Ramos (cell line): ENCODE data around the gene HHIPL1.

ENCODE experiments used
- in situ Hi-C: fragments of 300-500 bp; cut with MboI; formaldehyde crosslinking; loops from one replicate; pipeline ENCODE4 v1.14.3; 2022; ENCODE audit warnings: low sequenced_read_pairs; ENCODE audit not compliant: unreplicated experiment

Gene HHIPL1

DNA sequence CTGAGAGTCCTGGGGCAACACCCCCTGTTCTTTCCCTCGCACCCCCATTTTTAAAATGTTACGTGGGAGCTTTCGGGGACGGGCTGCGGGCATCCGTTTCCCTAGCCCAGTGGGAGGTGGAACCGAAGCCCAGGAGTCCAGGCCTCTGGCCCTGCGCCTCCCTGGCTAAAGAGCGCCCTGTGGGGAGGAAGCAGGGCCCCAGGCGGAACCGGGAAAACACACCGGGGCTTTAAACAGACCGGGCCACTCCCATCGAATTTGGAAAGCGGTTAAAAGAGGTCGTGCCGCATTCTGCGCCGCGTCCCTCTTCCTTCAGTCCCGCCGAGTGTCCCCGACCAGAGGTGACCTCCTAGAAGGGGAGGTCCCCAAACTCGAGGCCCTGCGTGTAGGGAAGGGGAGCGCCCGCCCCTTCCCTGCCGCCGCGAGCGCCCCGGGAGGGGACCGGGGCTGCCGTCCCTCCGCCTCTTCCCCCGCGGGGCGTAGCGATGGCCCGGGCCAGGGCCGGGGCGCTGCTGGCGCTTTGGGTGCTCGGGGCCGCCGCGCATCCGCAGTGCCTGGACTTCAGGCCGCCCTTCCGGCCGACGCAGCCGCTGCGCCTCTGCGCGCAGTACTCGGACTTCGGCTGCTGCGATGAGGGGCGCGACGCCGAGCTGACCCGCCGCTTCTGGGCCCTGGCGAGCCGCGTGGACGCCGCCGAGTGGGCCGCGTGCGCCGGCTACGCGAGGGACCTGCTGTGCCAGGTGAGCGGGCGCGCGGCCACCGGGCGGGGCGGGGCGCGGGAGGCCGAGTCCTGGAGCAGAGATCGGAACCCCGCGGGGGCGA lies at the start of gene HHIPL1:
Gene HHIPL1 (plus strand): TSS at position 407 of the 822 bp plus-strand sequence. CDS start 79 bp downstream, at position 486.
- in situ Hi-C loops = no loop called here

DNA sequence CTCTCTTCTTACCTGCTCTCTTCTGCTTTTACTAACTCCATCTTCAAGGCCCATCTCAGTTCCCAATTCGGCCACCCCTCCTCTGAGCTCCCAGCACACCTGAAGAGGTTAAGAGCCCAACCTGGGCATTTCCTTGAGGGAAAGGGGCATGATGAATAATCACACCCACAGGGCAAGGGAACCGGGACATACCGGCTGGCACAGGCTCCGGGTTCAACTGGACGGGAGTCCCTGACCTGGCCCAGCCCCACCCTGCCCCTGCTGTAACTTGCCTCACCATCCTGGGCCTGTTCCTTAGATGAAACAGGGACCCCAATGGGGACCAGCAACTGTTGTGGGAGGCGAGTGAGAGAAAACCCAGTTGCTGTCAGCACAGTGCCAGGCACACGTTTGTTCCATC lies 49.4 kb upstream of the HHIPL1 start:
- in situ Hi-C loops = no loop called here

DNA sequence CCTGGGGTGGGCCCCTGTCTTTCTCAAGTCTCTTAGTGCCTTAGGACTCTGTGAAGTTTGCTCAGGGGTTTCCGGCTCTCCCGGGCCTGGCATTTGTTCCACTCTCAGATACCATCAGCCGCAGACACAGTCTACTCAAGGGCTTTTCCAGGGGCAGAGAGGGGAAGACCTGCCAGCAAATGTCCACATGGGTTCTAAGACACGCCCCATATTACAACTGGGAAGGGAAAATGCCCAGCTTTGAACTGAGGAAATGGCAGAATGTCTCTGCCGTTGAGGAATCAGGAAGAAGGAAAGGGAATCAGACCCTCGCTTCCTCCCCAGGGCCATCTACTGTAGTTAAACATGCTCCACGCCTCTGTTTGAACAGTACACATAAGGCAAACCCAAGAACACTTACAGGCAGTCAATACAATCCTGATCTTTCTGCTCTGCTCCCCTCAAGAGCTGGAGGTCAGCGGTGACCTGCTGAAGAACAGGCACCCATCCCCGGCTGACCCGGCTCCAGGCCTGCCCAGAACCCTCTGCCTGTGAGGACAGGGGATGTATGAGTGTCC lies 48.8 kb upstream of the HHIPL1 start:
- in situ Hi-C loops = no loop called here

DNA sequence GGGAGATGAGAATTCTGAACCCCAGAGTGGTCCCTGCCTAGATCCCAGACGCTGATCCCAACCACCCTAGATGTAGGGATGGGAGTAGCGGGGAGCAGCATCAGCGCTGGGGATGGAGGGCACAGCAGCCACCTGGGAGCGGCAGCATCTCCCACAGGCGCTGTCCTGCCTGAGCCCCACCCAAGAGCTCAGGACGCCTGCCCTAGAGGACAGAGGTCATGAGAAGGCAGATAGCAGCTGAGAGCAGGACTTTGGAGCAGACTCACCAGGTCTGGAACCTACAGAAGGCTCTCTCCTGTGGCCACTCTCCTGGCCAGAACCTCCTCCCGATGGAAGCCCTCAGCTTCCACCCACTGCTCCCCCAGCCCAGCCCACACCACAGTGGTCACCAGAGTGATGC lies 48.2 kb upstream of the HHIPL1 start:
- in situ Hi-C loops = no loop called here

DNA sequence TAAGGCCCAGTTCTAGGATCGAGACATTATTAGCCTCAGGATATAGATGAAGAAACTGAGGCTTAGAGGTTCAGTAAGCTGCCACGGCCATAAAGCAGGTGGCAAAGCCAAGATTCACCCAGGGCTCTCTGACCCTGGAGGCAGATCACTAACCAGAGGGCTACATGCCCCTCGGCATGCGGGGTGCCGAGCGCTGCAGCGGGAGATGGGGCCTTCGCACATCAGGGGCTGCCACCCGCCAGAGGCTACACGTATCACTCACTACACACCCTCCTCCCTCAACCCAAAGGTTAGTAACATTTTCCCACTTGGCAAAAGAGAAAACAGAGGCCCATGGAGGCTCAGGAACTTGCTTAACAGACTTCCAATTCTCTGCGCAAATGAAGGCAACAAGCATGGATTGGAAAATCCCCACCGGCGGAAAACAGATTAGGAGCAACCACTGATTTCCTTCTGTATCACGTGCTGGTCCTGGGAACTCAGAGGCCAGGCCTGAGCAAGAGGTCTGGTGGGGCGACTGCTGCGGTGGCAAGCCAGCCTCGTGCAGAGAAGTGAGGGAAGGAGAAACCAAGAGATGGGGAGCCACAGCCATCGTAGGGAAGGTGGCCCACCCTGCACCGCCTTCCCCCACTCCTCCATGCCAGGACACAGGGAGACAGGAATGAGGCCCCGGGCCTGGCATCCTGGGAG lies 46.9 kb upstream of the HHIPL1 start:
- in situ Hi-C loops = no loop called here

DNA sequence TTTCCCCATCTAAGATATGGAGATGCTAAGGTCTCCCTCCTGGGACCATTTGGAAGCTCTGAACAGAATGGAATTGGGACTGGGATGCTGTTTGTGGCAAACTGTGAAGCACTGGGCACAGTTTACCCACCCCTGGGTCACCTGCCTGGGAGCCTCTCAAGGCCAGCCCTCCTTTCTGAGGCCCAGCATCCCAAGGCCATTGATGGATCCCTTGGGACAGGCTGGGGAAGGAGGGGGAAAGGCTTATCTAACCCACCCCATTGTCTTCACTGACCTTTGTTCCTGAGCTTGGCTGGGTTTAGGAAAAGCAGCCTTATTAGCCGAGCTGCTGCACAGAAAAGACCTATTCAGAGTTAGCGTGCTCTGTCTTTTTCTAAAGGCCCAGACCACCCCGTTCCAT lies 46.2 kb upstream of the HHIPL1 start:
- in situ Hi-C loops = no loop called here

DNA sequence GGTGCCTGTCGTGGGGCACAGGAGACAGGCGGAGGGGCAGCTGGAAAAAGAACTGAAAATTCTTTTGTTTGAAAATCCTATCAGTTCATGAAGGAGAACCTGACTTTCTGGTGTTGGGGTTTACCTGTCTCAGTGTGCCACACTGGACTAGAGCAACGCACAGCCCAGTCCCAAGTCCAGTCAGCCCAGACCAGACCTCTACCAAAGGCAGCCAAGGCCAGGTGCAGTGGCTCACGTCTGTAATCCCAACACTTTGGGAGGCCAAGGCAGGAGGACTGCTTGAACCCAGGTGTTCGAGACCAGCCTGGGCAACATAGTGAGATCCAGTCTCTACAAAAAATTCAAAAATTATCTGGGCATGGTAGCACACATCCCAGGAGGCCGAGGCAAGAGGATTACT lies 45.5 kb upstream of the HHIPL1 start:
- in situ Hi-C loops = no loop called here

DNA sequence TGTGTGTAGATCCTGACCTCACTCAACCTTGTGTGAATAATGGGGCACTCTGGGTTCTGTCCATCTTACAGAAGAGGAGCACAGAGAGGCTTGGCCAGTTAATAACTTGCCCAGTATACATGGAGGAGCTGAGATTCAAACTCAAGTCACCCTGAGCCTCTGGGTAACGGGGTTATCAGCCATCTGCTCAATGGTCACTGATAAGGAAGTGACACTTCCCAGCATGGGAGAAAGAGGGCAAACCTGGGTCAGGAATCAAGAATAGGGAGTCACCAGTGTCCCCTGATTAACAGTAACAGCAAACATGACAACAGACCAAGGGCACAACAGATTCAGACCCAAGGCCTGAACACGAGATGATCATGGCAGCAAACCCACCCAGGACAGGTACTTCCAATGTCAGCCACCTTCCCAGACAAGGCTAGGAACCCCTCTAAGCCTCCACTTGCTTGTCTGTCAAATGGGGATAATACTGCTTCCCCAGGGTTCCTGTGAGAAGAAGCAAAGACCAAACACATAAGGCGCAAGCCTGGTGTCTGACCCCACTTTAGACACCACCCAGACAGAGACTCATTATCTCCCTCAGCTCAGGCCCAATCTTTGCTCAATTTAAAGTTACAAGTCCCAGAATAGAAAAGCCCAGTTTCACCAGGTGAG lies 44.6 kb upstream of the HHIPL1 start:
- in situ Hi-C loops = no loop called here

DNA sequence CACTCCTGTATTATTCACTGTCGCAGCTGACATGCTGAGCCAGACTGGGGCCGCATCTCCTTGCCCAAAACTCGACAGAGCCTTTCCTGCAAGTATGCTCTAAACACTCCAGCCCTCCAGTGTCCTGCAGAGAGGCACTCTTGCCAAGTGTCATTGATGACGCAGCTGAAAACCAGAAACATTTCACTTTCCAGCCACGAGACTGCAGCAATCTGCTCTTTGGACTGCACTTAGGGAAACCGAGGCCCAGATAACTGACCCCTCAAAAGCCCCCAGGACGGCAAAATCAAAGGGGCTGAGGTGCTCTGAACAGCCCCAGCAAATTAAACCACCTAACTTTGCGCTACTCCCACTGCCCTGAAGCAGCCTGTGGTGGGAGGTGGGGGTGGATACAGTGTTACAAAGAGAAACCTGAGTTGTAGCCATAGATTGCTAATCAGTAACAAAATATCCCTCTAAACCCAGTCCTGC lies 43.5 kb upstream of the HHIPL1 start:
- in situ Hi-C loops = no loop called here

DNA sequence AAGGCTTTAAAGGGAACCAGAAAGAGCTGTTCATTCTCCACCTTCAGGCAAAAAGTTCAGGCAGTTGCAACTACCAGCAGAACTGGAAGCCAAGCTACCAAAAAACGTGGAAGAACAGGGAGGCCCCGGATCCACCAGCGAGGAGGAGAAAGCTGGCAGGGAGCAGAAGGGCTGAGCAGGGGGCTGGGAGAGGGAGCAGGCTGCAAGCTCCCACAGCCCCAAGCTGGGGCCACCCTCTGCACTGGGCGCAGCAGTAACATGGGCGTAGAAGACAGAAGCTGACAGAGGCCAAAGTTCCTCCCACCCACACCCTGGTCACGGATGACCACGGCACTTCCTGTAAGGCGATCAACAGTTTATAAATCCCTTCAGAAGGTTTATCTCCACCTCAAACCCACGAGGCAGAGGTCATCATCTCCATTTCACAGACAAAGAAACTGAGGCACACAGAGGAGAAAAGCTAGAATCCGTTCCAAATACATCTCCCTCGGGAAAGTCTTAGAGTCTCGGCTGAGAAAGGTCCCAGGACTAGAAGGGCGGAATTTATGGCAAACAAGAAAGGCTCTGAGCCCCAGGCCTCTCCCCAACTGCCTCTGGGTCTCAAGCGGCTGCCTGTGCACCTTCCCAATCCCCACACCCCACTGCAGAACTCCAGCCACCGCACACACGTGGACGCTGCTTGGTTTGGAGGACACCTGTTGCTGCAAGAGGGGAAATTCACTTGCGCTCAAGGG lies 42.7 kb upstream of the HHIPL1 start:
- in situ Hi-C loops = no loop called here

DNA sequence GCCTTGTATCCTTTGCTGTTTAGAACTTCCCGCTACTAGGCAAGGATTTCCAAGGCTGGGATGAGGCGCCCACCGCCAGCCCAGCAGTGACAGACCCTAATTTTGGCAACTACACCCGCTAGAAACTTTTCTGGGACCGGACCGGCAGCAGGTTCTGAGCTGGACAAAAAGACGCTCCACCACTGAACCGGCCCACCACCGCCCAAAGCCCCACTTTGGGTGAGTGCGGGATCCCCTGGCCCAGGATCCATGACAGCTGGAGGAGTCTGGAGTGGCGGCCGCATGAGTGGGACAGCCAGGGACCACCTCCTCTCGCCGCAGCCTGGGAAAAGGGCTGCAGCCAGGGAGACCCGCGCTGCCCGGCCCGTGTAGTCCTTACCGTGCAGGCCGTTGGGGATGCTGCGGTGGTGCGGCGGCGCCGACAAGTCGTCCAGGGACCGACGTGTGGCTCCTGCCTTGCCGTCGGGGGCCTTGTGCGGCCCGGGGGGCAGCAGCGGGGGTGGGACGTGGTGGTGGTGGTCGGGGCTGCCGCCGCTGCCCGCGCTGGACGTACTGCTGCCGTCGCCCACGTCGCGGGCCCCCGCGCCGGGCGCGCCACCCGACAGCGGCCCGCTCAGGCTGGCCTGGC lies 42.0 kb upstream of the HHIPL1 start:
- in situ Hi-C loops = no loop called here

DNA sequence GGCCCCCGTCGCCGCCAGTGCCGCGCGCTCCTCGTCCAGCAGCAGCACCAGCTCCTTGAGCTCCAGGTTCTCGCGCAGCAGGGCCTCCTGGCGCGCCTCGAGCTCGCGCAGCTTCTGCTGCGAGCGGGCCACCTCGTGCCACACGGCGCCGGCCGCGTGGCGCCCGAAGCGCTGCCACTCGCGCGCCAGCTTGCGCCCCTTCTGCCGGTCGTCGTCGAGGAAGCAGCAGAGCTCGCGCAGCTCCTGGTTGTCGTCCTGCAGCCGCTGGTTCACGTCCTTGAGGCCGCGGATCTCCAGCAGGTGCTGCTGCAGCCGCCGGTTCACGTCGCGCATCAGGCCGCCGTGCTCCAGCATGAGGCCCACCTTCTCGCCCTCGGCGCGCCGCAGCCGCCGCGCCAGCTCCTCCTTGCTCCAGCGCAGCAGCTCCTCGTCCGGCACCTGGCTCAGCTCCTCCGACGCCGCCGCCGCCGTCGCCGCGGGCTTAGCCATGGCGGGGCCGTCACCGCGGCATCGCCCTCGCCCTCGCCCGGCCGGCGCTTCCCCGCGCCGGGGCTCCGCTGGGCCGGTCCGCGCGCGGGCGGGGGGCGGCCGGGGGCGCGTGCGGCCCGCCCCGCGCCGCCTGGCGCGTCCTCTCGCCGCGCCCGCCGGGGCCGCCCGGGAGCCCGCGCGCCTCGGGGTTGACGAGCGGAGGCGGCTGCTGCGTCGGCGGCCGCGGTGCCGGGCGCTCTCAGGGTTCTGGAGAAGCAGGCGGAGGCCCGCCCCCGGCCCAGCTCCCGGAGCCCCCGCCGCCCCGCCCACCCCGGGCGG lies 41.3 kb upstream of the HHIPL1 start, which contains the start of gene CCDC85C:
Gene CCDC85C (minus strand): TSS at position 737 of the 807 bp plus-strand sequence. CDS start 248 bp downstream, at position 489.
- in situ Hi-C loops = no loop called here

DNA sequence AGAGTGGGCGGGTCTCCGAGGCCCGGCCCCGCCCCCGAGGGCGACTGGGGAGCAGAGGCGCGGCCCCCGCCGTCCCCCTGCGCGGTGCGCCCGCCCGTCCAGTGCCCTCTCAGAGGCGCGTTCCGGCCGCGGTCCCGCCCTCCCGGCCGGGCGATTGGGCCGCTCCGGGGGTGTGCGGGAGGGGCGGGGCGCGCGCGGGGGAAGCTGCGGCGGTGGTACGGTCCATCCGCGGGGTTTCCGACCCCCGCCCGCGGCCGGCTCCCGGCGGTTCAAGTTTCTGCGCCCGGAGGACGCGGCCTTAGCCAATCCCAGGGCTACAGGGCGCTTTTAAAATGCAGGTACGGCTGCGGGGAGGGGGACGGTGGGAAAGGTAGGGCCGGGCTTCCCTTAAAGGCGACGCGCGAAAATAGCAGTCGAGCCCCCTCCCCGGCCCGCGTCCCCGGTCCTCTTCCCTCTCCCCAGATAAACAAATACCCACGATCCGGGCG lies 40.6 kb upstream of the HHIPL1 start:
- in situ Hi-C loops = no loop called here

DNA sequence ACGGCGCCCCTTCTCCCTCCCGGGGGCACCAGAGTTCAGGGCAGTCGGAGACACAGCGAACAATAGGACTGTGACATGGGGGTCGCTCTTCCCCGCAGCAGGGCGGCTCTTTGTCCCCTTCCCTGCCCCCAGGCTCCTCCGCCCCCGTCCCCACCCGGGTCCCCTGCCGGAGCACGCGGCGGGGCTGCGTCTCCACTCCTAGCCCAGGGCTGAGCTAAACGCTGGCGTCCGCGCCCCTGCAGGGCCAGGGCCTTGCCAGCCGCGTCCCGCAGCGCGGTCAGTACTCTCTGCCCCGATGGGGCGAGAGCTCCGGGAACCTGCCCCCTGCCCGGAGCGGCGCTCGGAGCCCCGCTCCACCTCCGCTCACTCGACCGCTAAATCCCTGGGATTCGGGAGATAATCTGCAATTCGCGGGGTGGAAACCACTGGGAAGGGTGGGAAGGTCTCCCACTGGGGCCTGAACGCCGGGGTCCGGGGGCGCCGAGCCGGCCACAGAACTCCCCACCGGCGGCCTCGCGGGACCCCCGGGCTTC lies 40.1 kb upstream of the HHIPL1 start:
- in situ Hi-C loops = no loop called here

DNA sequence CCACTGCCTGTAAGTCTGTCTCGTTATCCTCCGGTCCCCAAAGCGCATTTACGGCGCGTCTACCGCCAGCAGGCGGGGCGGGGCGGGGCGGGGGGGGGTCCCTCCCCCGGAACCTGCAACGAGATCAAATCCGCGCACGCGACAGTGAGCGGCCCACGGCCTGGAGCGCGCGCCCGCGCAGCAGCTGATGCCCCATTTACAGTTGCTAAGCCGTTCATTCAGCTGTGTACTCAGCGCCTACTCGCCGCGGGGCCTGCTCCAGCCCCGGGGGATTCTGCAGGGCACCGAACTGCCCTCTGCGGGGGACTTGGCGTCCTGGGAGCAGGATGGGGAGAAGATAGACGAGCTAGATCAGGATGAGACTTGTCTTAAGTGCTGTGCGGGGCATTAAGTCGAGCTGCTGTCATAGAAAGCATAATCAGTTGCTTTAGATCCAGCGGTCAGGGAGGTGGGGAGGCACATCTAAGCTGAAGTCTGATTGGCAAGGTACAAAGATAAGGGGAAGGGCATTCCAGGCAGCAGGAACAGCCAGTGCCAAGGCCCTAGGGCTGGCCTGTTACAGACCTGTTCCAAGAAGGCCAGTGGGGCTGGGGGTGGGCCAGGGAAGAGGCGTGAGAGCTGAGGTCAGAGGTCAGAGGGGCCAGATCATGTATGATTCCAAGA lies 39.5 kb upstream of the HHIPL1 start:
- in situ Hi-C loops = no loop called here

DNA sequence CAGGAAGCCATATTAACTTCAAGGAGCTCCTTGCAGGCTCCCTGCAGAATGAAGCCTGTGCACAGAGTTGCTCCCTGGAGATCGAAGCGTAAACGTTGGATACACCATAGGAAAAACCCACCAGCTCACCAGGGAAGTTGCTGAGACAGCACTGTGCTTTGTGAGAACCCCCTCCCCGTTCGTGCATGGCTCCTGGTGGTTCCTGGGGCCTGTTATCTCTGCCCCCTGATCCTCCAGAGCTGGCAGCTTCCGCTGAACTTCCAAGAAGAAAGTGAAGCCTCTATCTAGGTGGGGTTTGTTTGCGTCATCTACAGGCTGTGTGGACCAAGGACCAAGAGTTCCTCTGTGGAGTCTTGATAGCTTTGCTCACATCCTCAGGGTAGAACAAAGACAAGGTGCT lies 38.6 kb upstream of the HHIPL1 start:
- in situ Hi-C loops = no loop called here

DNA sequence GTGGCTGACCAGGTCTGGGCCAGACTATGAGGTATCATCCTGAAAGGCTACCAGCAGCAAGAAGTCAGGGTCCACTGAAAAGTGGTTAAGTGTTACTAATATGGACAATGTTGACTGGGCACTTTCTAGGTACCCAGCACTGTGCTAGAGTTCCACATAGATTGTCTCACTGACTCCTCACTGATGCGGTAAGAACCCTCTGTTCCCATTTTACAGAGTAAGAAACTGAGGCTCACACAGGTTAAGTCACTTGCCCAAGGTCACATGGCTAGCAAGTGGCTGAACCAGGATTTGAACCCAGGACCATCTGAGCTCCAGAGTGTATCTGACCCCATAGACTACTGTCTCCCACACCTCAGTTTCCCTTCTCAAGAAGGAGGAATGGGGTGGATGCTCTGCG lies 36.3 kb upstream of the HHIPL1 start:
- in situ Hi-C loops = no loop called here
